Loucy (cell line): Measurements from ENCODE around the gene CNTN4.

Experiments
- H2AFZ ChIP-seq: fragments of 200-600 bp; sonication (generic); 2 replicates; pipeline ENCODE4 v1.6.0; 2016; ENCODE audit warnings: antibody characterized with exemption, mild to moderate bottlenecking, low read length, moderate library complexity
- H3F3A ChIP-seq: fragments of 200-600 bp; 2 replicates; pipeline ENCODE4 v1.6.0; 2016; ENCODE audit warnings: antibody characterized with exemption, low read depth, mild to moderate bottlenecking
- H3K27me3 ChIP-seq: fragments of 200-600 bp; sonication (generic); 2 replicates; pipeline ENCODE4 v1.6.1; 2014; ENCODE audit warnings: low read length, mild to moderate bottlenecking; ENCODE audit not compliant: insufficient read depth, poor library complexity, severe bottlenecking
- H3K36me3 ChIP-seq: fragments of 200-600 bp; sonication (generic); 2 replicates; pipeline ENCODE4 v1.6.1; 2016; ENCODE audit warnings: low read length; ENCODE audit not compliant: insufficient read depth
- H3K4me1 ChIP-seq: fragments of 200-600 bp; sonication (generic); 2 replicates; pipeline ENCODE4 v1.5.1; 2014; ENCODE audit warnings: low read length, mild to moderate bottlenecking; ENCODE audit not compliant: insufficient read depth, poor library complexity, severe bottlenecking
- H3K4me2 ChIP-seq: fragments of 200-600 bp; sonication (generic); 2 replicates; pipeline ENCODE4 v1.6.0; 2014; ENCODE audit warnings: antibody characterized with exemption, low read length, low read depth, mild to moderate bottlenecking; ENCODE audit not compliant: poor library complexity, severe bottlenecking
- H3K4me3 ChIP-seq: fragments of 200-600 bp; sonication (generic); 2 replicates; pipeline ENCODE4 v1.5.1; 2014; ENCODE audit warnings: low read length, mild to moderate bottlenecking, mixed read lengths; ENCODE audit not compliant: poor library complexity, severe bottlenecking
- H3K79me2 ChIP-seq: fragments of 200-600 bp; sonication (generic); 2 replicates; pipeline ENCODE4 v1.6.1; 2014; ENCODE audit warnings: low read length; ENCODE audit not compliant: insufficient read depth
- H3K9ac ChIP-seq: fragments of 200-600 bp; sonication (generic); 2 replicates; pipeline ENCODE4 v1.6.0; 2014; ENCODE audit warnings: mild to moderate bottlenecking, low read depth, low read length, moderate library complexity; ENCODE audit not compliant: poor library complexity, severe bottlenecking
- H3K9me2 ChIP-seq: fragments of 200-600 bp; sonication (generic); replicated peaks from 2 replicates; pipeline ENCODE4 v1.6.1; 2016; ENCODE audit warnings: low read depth, low read length, mixed read lengths
- H3K9me3 ChIP-seq: fragments of 200-600 bp; sonication (generic); 2 replicates; pipeline ENCODE4 v1.6.1; 2014; ENCODE audit warnings: mild to moderate bottlenecking, antibody characterized with exemption, low read length, low read depth; ENCODE audit not compliant: insufficient read depth
- H4K20me1 ChIP-seq: fragments of 200-600 bp; sonication (generic); 2 replicates; pipeline ENCODE4 v1.6.0; 2014; ENCODE audit warnings: antibody characterized with exemption, low read length, mild to moderate bottlenecking; ENCODE audit not compliant: insufficient read depth, poor library complexity, severe bottlenecking
- CTCF ChIP-seq: fragments of 200-600 bp; sonication (generic); conservative IDR thresholded peaks from 2 replicates; pipeline ENCODE4 v1.5.1; 2014; ENCODE audit warnings: mild to moderate bottlenecking, antibody characterized with exemption, low read length
- EZH2phosphoT487 ChIP-seq: fragments of 200-600 bp; IDR thresholded peaks from 2 replicates; pipeline ENCODE4 v1.6.1; 2018; ENCODE audit warnings: antibody characterized with exemption, mild to moderate bottlenecking, moderate library complexity, borderline replicate concordance

CNTN4 gene

GRCh38 chr3:2623436-2623835, 524.8 kb downstream of the CNTN4 start:
- Histone ChIP-seq H3K79me2 (no peaks in the 10 kb centered on the region), H3K4me2 (no peak overlapping the region), H3K9me2 (no peaks in the 10 kb centered on the region), H3K27me3 (no peaks in the 10 kb centered on the region), H3K36me3 (no peaks in the 10 kb centered on the region), H4K20me1 (no peaks in the 10 kb centered on the region), H3K4me1 (peaks cover 4% of the 10 kb centered on the region), H3F3A (no peaks in the 10 kb centered on the region), H3K9ac (no peak overlapping the region), H3K4me3 (no peak overlapping the region), H2AFZ (no peak overlapping the region), H3K9me3 (no peaks in the 10 kb centered on the region; the same call in 1 of the 2 replicates)
- TF ChIP-seq CTCF (no peak), EZH2phosphoT487 (no peak)

- Histone ChIP-seq H3K4me3 (no peak overlapping the region), H3K27me3 (no peaks in the 10 kb centered on the region), H2AFZ (no peak overlapping the region), H3K9me3 (no peaks in the 10 kb centered on the region; the same call in 1 of the 2 replicates), H3K4me2 (no peak overlapping the region), H3K4me1 (peaks cover 4% of the 10 kb centered on the region), H3K36me3 (no peaks in the 10 kb centered on the region), H3F3A (no peaks in the 10 kb centered on the region), H3K79me2 (no peaks in the 10 kb centered on the region), H3K9me2 (no peaks in the 10 kb centered on the region), H4K20me1 (no peaks in the 10 kb centered on the region), H3K9ac (no peak overlapping the region)
- TF ChIP-seq CTCF (no peak), EZH2phosphoT487 (no peak)
Measured at GRCh38 chr3:2628117-2628516, 529.5 kb downstream of the CNTN4 start.

- TF ChIP-seq CTCF, result no peak
- TF ChIP-seq EZH2phosphoT487, result no peak
- Histone ChIP-seq H3K27me3 (no peaks in the 10 kb centered on the region), H3K4me1 (no peaks in the 10 kb centered on the region), H3K4me3 (no peak overlapping the region), H3K79me2 (no peaks in the 10 kb centered on the region), H3K9me3 (no peaks in the 10 kb centered on the region), H4K20me1 (no peaks in the 10 kb centered on the region), H3K4me2 (no peak overlapping the region), H3K9me2 (no peaks in the 10 kb centered on the region), H3K36me3 (no peaks in the 10 kb centered on the region), H3K9ac (no peak overlapping the region), H2AFZ (no peak overlapping the region), H3F3A (no peaks in the 10 kb centered on the region)
Measured at GRCh38 chr3:2635511-2635910, 536.8 kb downstream of the CNTN4 start.
